Omental fat pad (tissue), 4 donors: ENCODE measurements around the gene FBXO44. TPM values are rescaled to one million over a fixed set of nuclear protein-coding genes. Genes with fewer than 3 reads are reported as not detected.
A peak's percentile ranks its signal among the peaks of the same experiment; 100 is the strongest.

Source experiments
- ATAC-seq: fragments of 150-250 bp; one replicate; pipeline ENCODE4 v1.9.1; 2016; ENCODE audit warnings: mild to moderate bottlenecking, moderate library complexity; ENCODE audit not compliant: low FRiP score
- DNase-seq: peaks from one replicate; pipeline ENCODE4 v3.0.0-alpha.2; 2019; ENCODE audit warnings: low spot score
- CTCF ChIP-seq, 3 donors: fragments of 450-650 bp; IDR thresholded peaks; one replicate each; pipeline ENCODE4 v1.5.1; 2016 to 2017; ENCODE audit warnings: antibody characterized with exemption in 3 of 3, mild to moderate bottlenecking in 3 of 3, moderate library complexity in 2 of 3
- total RNA-seq, 4 donors: library from RNA; depleted of rRNA; stranded (reverse); fragments of >200 nt; gene quantifications; one replicate each; pipeline ENCODE4 v1.1.0, GENCODE V29; 2016

The FBXO44 gene
- total RNA-seq, 4 donors from 2014 or later, result 5.8 to 13.3 (median 9.6) TPM

- peak; percentile 24 for ATAC-seq
- no peak for DNase-seq
- TF ChIP-seq CTCF (IDR thresholded peaks at IDR 0.05), result peak in 1 of 3 donors; percentile 31
Measured at GRCh38 chr1:11650331-11650991, 4.2 kb upstream of the FBXO44 start.

- TF ChIP-seq CTCF (IDR thresholded peaks at IDR 0.05), result no peak
- ATAC-seq, result no peak
- no peak for DNase-seq
Measured at GRCh38 chr1:11651017-11651416, 3.7 kb upstream of the FBXO44 start.

- DNase-seq (no peak), ATAC-seq (no peak)
- no peak for TF ChIP-seq CTCF (IDR thresholded peaks at IDR 0.05)
Measured at GRCh38 chr1:11652203-11652780, 2.4 kb upstream of the FBXO44 start.

- ATAC-seq, result peak; percentile 73
- TF ChIP-seq CTCF (IDR thresholded peaks at IDR 0.05), result no peak
- DNase-seq, result no peak
Measured at GRCh38 chr1:11653101-11653860, 1.4 kb upstream of the FBXO44 start.

GRCh38 chr1:11653861-11654136 lies 878 bp upstream of the FBXO44 start:
- TF ChIP-seq CTCF (IDR thresholded peaks at IDR 0.05), result no peak
- DNase-seq (no peak), ATAC-seq (no peak)

- peak; percentile 2 for ATAC-seq
- DNase-seq, result no peak
- no peak for TF ChIP-seq CTCF (IDR thresholded peaks at IDR 0.05)
Measured at GRCh38 chr1:11654939-11655808, 497 bp downstream of the FBXO44 start.
